GM12892 (cell line): ENCODE measurements around the gene OR2AP1.

Source experiments
- POLR2A ChIP-seq: IDR thresholded peaks from 2 replicates; pipeline ENCODE4 v1.6.1; 2011; ENCODE audit warnings: low read depth, low read length, control low read depth
- POLR2AphosphoS5 ChIP-seq: IDR thresholded peaks from 2 replicates; pipeline ENCODE4 v1.6.1; 2011; ENCODE audit warnings: low read depth, low read length, control low read depth

- TF ChIP-seq POLR2A: no peak
- TF ChIP-seq POLR2AphosphoS5: no peak
These were observed 40.4 kb downstream of the OR2AP1 start for GRCh38 chr12:55612646-55613045.
